Left ventricle myocardium inferior (tissue), 1 donor: Measurements from ENCODE around the gene PAX5. TPM values are rescaled to one million over a fixed set of nuclear protein-coding genes. Genes with fewer than 3 reads are reported as not detected.

ENCODE experiments used
- DNase-seq: peaks from one replicate; pipeline ENCODE4 v3.0.0-alpha.2; 2020
- H3K27ac ChIP-seq: fragments of 200-600 bp; replicated peaks from 2 replicates; pipeline ENCODE4 v1.8.0; 2021
- H3K27me3 ChIP-seq: fragments of 200-600 bp; 2 replicates; pipeline ENCODE4 v1.8.0; 2021; ENCODE audit warnings: low read depth
- H3K36me3 ChIP-seq: fragments of 200-600 bp; 2 replicates; pipeline ENCODE4 v1.8.0; 2021
- H3K4me1 ChIP-seq: fragments of 200-600 bp; 2 replicates; pipeline ENCODE4 v1.8.0; 2021
- H3K4me3 ChIP-seq: fragments of 200-600 bp; 2 replicates; pipeline ENCODE4 v1.8.0; 2021; ENCODE audit warnings: mild to moderate bottlenecking, moderate library complexity
- H3K9me3 ChIP-seq: fragments of 200-600 bp; replicated peaks from 2 replicates; pipeline ENCODE4 v1.8.0; 2021
- intact Hi-C: fragments of 100-400 bp; cut with micrococcal nuclease; formaldehyde crosslinking; loops from one replicate; pipeline ENCODE4 v1.11.0; 2022
- total RNA-seq: library from RNA; stranded (reverse); fragmentation: NEBNext Ultra II Directional; extraction: Animal tissue kit (Norgen Biotek cat#: 25700); gene quantifications from one replicate; pipeline ENCODE4 v1.2.1, GENCODE V29; 2021
- TF ChIP-seq, protein P1 (sequence below): fragments of 200-600 bp; IDR thresholded peaks from 2 replicates; pipeline ENCODE4 v1.8.0; 2021; ENCODE audit warnings: antibody characterized with exemption, mild to moderate bottlenecking, borderline replicate concordance
- donor health status: DM: no; HTN: yes; CAD: no; lungs with severe emphysema.

The PAX5 gene
- total RNA-seq, 1 donor from 2014 or later = not detected

DNA sequence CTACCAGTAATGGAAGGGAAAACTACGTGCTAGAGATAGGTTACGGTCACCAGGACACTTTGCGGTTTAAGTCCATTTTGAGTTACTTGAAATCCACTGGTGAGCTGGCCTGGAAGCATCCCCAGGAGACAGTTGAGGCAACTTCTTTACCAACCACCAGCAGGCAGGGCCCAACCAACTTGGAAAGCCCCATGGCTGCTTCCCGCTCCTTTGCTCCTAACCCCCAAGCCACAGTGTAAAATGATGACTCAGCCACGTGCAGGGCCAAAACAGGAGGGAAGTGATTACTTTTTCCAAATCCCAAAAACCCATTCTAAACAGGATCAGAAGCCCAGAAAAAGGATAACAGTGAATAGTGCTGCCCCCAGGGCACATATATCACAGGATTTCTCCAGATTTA, 87.4 kb downstream of the PAX5 start:
- intact Hi-C loops = no loop called here
- TF ChIP-seq, protein P1, sequence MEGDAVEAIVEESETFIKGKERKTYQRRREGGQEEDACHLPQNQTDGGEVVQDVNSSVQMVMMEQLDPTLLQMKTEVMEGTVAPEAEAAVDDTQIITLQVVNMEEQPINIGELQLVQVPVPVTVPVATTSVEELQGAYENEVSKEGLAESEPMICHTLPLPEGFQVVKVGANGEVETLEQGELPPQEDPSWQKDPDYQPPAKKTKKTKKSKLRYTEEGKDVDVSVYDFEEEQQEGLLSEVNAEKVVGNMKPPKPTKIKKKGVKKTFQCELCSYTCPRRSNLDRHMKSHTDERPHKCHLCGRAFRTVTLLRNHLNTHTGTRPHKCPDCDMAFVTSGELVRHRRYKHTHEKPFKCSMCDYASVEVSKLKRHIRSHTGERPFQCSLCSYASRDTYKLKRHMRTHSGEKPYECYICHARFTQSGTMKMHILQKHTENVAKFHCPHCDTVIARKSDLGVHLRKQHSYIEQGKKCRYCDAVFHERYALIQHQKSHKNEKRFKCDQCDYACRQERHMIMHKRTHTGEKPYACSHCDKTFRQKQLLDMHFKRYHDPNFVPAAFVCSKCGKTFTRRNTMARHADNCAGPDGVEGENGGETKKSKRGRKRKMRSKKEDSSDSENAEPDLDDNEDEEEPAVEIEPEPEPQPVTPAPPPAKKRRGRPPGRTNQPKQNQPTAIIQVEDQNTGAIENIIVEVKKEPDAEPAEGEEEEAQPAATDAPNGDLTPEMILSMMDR = no peak
- H3K4me3 ChIP-seq = no peak overlapping the region
- no peak overlapping the region for H3K27ac ChIP-seq
- peaks cover 39% of the 10 kb centered on the region for H3K27me3 ChIP-seq
- H3K36me3 ChIP-seq = no peaks in the 10 kb centered on the region
- H3K9me3 ChIP-seq = no peaks in the 10 kb centered on the region
- peaks cover 7% of the 10 kb centered on the region for H3K4me1 ChIP-seq
- DNase-seq = no peak

DNA sequence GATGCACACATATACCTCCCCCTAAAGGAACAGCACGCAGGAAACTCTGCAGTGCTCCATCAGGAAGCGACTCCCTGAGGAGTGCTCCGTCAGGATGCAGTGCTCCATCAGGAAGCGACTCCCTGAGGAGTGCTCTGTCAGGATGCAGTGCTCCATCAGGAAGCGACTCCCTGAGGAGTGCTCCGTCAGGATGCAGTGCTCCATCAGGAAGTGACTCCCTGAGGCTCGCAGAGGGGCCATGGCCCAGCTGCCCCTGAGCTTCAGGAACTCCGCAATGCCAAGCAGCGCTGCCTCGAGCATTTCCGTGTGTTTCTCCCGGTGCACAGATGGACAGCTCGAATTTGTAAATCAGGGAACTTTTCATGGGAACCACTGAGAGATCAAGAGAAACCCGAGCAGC, 88.1 kb downstream of the PAX5 start:
- TF ChIP-seq, protein P1 = no peak
- intact Hi-C loops = no loop called here
- no peak for DNase-seq
- peaks cover 7% of the 10 kb centered on the region for H3K4me1 ChIP-seq
- no peaks in the 10 kb centered on the region for H3K9me3 ChIP-seq
- no peak overlapping the region for H3K27ac ChIP-seq
- peaks cover 35% of the 10 kb centered on the region for H3K27me3 ChIP-seq
- no peak overlapping the region for H3K4me3 ChIP-seq
- no peaks in the 10 kb centered on the region for H3K36me3 ChIP-seq

DNA sequence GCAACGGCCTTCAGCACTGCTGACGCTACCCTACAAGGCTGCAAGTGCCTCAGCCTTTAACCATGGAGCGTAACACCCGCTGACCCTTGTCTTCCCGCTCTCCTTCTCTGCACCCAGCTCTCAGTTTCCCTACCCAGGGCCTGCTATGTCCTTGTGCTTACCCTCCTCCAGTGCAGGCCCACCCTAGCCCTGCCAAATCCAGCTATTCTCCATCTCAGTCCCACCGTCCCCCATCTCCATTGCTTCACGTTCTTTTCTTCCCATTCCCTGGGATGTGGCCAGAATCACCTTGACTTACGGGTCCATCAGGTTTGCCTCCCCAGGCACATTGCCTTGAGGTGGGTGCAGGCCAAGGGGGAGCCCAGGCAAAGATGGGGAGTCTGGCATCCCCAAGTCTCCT, 91.2 kb downstream of the PAX5 start:
- intact Hi-C loops = no loop called here
- TF ChIP-seq, protein P1 = no peak

GRCh38 chr9:36941441-36941840, 92.6 kb downstream of the PAX5 start:
- H3K4me3 ChIP-seq = no peak overlapping the region
- H3K4me1 ChIP-seq = peaks cover 7% of the 10 kb centered on the region
- no peaks in the 10 kb centered on the region for H3K9me3 ChIP-seq
- H3K27ac ChIP-seq = no peak overlapping the region
- H3K36me3 ChIP-seq = no peaks in the 10 kb centered on the region
- intact Hi-C loops = no loop called here
- H3K27me3 ChIP-seq = peaks cover 43% of the 10 kb centered on the region
- TF ChIP-seq, protein P1 = no peak
- no peak for DNase-seq

More for the DNA sequence above, 91.2 kb downstream of the PAX5 start:
- peaks cover 7% of the 10 kb centered on the region for H3K4me1 ChIP-seq
- H3K9me3 ChIP-seq = no peaks in the 10 kb centered on the region
- H3K27me3 ChIP-seq = peaks cover 37% of the 10 kb centered on the region
- H3K4me3 ChIP-seq = no peak overlapping the region
- no peak overlapping the region for H3K27ac ChIP-seq
- DNase-seq = no peak
- H3K36me3 ChIP-seq = no peaks in the 10 kb centered on the region

DNA sequence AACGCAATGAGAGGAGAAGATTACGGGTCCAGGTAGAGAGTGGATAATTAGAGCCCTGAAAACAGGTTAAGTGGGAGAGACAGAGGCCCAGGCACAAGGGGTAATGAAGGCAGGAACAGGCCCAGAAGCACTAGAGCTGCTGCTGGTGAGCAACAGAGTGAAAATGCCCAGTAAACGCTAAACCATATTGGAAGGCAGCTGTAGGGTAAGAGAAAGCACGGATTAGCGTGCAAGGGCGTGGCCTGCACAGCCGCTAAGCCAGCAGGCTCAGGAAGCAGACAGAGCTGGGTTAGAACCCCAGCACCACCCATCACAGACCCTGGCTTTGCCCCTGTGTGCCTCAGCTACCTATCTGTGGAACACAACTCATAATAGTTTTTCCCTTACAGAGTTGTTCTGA, 93.2 kb downstream of the PAX5 start:
- Histone ChIP-seq H3K4me1 (peaks cover 5% of the 10 kb centered on the region), H3K36me3 (no peaks in the 10 kb centered on the region), H3K9me3 (no peaks in the 10 kb centered on the region), H3K27ac (no peak overlapping the region), H3K4me3 (no peak overlapping the region), H3K27me3 (peaks cover 48% of the 10 kb centered on the region)
- DNase-seq = no peak
- intact Hi-C loops = no loop called here
- TF ChIP-seq, protein P1 = no peak

DNA sequence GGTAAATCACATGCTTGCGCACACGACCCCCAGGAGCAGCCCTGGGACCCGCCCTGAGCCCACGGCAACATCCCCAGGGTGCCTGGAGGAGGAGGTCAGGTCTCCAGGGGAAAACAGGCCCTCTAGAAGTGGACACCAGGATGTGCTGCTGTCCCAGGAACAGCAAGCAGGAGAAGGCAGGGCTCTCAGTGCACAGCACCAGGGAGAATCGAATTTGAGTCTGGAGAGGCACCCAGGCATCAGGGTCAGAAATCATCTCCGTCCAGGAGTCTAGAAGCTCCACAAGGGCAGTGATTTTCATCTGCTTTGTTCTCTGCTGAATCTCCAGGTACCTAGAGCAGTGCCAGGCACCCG, 93.6 kb downstream of the PAX5 start:
- DNase-seq = no peak
- TF ChIP-seq, protein P1 = no peak

More for the DNA sequence above, 93.6 kb downstream of the PAX5 start:
- Histone ChIP-seq H3K36me3 (no peaks in the 10 kb centered on the region), H3K4me1 (peaks cover 1% of the 10 kb centered on the region), H3K27ac (no peak overlapping the region), H3K27me3 (peaks cover 52% of the 10 kb centered on the region), H3K9me3 (no peaks in the 10 kb centered on the region), H3K4me3 (no peak overlapping the region)
- intact Hi-C loops = no loop called here
